ENCODE results near the gene ZBTB1.
"Not testable (repeated sequence)": the region's sequence is repeated elsewhere in the genome, so short reads cannot be mapped to it uniquely, and the experiment has no call there.

ZBTB1 gene

DNA sequence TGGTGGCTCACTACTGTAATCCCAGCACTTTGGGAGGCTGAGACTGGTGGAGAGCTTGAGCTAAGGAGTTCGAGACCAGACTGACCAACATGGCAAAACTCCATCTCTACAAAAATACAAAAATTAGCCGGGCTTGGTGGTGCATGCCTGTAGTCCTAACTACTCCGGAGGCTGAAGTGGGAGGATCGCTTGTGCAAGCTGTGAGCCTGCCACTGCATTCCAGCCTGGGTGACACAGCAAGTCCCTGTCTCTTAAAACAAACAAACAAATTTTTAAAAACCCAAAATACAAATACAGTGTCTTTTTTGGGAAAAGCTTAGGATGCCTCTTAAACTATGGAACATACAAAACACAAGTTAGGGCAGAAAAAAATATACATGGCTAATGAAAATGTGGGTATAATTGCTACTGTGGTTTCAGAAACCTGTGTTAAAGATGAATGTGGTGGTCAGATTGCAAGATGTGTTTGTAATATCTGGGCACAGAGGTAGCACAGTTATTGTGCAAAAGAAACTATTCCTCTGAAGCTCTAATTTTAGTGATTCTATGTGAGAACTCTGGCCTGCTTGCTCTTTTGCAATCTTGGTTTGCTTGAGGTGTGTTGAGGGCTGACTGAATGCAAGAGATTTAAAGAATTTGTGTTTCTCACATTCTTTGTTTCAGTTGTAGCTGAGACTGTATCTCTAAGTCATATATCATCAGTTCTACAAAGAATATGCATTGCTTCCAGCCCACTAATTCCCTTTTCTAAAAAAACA is 32.1 kb downstream of the ZBTB1 start:
- no peak for DNase-seq

DNA sequence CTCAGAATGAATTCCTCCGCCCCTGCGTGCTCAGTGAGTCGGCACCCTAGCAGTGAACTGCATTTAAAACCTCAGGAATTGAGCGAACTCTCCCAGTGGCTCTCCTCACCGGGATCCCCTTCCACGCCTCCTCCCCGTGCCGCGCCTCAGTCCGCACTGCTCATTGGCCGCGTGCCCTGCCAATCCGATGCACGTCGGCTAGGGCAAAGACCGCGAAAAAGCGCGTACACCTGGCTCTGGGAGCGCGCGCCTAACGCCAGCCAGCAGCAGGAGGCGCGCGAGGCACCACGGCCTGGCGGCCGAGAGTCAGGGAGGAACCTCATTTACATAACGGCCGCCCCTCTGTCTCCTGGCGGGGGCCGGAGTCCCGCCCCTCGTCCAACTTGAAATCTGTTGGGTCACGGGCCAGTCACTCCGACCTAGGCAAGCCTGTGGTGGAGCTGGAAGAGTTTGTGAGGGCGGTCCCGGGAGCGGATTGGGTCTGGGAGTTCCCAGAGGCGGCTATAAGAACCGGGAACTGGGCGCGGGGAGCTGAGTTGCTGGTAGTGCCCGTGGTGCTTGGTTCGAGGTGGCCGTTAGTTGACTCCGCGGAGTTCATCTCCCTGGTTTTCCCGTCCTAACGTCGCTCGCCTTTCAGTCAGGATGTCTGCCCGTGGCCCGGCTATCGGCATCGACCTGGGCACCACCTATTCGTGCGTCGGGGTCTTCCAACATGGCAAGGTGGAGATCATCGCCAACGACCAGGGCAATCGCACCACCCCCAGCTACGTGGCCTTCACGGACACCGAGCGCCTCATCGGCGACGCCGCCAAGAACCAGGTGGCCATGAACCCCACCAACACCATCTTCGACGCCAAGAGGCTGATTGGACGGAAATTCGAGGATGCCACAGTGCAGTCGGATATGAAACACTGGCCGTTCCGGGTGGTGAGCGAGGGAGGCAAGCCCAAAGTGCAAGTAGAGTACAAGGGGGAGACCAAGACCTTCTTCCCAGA is 35.9 kb downstream of the ZBTB1 start, which contains the start of gene HSPA2:
Gene HSPA2 (plus strand): TSS at position 534 of the 995 bp plus-strand sequence. CDS start 109 bp downstream, at position 643.
- peak; percentile 95 for DNase-seq

DNA sequence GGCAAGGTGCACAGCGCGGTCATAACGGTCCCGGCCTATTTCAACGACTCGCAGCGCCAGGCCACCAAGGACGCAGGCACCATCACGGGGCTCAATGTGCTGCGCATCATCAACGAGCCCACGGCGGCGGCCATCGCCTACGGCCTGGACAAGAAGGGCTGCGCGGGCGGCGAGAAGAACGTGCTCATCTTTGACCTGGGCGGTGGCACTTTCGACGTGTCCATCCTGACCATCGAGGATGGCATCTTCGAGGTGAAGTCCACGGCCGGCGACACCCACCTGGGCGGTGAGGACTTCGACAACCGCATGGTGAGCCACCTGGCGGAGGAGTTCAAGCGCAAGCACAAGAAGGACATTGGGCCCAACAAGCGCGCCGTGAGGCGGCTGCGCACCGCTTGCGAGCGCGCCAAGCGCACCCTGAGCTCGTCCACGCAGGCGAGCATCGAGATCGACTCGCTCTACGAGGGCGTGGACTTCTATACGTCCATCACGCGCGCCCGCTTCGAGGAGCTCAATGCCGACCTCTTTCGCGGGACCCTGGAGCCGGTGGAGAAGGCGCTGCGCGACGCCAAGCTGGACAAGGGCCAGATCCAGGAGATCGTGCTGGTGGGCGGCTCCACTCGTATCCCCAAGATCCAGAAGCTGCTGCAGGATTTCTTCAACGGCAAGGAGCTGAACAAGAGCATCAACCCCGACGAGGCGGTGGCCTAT is 36.8 kb downstream of the ZBTB1 start:
- DNase-seq = no peak

DNA sequence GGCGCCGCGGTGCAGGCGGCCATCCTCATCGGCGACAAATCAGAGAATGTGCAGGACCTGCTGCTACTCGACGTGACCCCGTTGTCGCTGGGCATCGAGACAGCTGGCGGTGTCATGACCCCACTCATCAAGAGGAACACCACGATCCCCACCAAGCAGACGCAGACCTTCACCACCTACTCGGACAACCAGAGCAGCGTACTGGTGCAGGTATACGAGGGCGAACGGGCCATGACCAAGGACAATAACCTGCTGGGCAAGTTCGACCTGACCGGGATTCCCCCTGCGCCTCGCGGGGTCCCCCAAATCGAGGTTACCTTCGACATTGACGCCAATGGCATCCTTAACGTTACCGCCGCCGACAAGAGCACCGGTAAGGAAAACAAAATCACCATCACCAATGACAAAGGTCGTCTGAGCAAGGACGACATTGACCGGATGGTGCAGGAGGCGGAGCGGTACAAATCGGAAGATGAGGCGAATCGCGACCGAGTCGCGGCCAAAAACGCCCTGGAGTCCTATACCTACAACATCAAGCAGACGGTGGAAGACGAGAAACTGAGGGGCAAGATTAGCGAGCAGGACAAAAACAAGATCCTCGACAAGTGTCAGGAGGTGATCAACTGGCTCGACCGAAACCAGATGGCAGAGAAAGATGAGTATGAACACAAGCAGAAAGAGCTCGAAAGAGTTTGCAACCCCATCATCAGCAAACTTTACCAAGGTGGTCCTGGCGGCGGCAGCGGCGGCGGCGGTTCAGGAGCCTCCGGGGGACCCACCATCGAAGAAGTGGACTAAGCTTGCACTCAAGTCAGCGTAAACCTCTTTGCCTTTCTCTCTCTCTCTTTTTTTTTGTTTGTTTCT is 37.6 kb downstream of the ZBTB1 start:
- no peak for DNase-seq

DNA sequence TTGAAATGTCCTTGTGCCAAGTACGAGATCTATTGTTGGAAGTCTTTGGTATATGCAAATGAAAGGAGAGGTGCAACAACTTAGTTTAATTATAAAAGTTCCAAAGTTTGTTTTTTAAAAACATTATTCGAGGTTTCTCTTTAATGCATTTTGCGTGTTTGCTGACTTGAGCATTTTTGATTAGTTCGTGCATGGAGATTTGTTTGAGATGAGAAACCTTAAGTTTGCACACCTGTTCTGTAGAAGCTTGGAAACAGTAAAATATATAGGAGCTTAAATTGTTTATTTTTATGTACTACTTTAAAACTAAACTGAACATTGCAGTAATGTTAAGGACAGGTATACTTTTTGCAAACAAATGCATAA is 38.2 kb downstream of the ZBTB1 start:
- no peak for DNase-seq

DNA sequence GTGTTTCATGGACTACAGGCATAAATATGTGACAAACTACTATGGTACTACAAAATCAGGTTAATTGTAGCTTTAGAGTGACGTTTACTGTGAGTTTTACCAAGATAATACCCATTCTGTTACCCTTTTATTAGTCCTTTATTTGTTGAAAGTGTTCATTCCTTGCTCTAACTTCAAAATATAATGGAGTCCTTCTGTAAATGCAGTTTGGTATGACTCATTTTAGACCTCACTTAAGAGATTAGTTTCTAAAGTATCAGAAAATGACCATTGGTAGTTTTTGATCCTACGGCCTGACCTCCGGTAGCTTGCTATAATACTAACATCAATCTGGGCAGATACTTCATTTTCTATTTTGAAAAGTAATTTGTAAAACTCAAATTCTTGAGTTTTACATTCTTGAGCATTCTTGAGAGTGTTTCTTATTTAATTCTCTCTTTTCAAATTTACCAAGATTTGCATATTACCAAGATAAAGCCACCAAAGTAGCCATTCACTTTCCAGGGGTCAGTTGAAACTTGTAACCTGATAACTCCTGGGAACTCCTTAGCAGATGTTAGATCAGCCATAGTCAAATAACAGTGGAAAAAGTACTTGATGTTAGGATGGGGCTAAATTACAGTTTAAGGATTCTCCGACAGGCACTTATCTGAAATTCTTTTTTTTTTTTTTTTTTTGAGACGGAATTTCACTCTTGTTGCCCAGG is 40.2 kb downstream of the ZBTB1 start:
- no peak for DNase-seq

DNA sequence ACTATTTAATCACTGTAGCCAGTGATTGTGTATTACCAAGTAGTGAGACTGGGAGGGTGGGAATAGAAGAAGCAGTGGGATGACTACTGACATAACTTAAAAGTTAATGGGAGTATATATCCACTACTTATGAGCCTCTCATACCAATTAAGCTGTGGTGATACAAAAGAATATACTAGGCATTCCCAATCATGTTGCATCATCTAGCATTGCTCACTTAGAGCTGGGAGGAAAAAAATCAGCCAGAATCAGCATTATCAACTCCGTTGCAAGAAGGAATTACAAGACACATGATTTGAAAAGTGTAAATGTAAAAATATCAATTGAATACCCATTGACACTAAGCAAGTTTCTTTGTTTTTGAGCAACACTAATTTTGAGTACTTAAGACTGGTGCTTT is 44.4 kb downstream of the ZBTB1 start:
- DNase-seq = no peak

DNA sequence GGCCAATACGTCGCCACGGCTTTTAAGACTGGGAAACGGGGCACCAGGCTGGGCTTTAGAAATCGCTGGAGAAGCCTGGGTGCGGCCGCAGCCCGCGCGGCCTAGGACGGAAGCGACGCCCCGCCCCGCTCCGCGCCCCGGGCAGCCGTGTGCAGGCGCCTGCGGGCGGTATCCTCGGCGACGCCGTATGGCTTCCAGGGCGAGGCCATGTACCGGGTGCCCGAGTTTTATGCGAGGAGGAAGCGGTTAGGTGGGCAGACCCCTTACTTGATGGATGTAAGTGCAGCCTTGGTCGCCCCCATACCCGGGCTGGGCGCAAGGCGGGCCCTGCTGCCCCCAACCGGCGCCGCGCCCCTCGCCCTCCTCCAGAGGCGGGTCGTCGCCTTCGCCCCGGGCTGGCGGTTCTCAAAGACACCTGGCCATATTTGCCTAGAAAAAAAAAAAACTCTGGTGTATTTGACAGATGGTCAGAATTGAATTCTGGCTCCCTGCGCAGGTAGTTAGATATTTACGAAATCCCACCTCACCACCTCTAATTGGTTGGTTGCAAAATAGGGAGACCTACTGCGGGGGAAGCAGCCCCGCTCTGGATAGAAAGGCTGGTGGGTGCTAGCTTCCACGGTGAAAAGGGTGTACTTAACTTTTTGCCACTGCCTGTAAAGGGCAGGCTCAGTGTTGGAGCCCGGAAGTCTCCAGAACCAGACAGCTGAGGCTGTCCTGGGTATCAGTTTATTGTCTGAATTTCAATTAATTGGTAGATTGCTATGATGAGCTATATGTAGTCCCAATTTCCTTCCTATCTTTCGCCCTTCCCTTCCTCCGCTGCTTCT is 45.4 kb downstream of the ZBTB1 start, which contains the start of gene PPP1R36:
Gene PPP1R36 (plus strand): TSS at position 171 of the 830 bp plus-strand sequence. CDS start 37 bp downstream, at position 208.
- DNase-seq = no peak

DNA sequence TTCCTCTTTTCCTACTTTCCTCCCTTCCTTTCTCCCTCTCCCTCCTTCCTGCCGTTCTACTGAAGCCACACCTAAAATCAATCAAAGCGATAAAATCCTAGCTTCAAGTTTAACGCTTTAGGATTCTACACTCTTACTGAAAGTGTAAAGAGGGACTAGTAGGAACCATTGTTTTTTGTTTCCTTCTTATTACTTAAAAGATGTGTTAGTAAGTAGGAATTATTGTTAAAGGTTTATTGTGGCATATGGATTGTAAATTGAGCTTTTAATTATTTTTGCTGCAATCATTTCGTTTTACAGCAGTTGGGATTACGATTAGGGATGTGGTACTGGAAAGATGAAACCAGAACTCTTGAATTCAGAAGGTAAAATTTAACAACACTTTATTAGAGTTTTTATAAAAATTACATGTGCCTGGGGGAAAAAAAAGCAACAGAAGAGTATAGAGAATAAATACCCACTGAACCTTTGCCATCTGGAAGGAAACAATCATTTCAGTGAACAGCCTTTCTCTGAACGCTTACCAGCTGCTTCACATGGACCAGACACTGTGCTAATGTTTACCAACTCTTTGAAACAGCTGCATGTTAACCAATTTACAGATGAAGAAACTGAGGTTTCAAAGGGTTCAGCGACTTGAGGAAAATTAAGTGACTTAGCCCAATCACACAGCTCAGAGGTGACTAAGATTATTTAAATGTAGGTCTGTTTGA is 46.2 kb downstream of the ZBTB1 start:
- DNase-seq = no peak

DNA sequence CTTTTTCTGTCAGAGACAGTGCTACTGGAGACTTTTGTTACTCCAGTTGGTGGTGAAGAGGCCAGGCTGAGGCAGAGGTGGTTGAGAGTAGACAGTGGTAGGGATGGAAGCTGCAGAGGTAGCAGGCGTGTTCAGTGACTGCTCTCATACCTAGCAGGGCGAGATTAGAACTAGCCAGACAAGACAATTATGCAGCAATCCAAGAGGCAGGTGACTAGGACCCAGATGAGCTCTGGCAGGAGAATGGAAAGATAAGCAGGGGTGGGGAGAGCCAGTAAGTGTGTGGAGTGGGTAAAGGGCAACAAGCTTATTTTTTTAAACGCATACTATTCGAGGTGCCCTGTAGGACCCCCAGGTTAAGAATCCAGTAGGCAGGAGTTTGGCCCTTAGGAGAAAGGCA is 50.0 kb downstream of the ZBTB1 start:
- no peak for DNase-seq

DNA sequence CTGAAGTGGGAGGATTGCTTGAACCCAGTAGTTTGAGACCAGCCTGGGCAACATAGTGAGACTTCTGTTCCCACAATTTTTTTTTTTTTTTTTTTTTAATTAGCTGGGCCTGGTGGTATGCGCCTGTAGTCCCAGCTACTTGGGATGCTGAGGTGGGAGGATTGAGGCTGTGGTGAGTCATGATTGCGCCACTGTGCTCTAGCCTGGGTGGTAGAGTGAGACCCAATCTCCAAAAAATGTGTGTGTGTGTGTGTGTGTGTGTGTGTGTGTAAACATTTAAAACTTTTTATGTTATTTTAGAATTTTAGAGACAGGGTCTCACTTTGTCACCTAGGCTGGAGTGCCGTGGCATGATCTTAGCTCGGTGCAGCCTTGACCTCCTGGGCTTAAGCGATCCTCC is 52.0 kb downstream of the ZBTB1 start:
- DNase-seq = no peak

DNA sequence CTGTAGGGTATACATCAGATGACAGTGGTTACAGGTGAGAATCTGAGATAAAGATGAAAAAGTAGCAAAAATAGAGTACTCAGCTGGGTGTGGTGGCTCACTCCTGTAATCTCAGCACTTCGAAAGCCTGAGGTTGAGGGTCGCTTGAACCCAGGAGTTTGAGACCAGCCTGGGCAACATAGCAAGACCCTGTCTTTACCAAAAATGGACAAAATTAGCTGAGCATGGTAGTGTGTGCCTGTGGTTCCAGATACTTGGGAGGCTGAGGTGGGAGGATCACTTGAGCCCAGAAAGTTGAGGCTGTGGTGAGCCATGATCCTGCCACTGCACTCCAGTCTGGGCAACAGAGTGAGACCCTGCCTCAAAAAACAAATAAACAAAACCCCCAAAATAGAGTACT is 53.6 kb downstream of the ZBTB1 start:
- DNase-seq = not testable (repeated sequence)

DNA sequence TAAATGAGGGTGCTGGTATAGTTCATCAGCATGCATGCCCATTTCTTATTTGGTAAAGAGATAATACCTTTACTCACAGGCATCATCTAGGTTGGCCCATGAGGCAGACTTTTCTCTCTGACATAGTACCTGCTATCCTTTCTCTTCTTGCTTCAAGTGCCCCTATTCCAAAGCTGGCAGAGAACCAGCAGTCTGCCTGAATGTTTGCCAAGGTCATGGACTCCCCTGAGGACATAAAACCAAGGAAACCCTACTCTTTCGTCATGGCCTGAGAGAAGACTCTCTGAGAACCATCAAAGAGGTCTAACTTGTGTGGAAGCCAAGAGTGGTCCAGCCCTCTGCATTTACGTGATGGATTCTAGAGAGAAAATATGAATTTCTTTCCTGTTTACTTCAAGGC is 57.1 kb downstream of the ZBTB1 start:
- DNase-seq = no peak

DNA sequence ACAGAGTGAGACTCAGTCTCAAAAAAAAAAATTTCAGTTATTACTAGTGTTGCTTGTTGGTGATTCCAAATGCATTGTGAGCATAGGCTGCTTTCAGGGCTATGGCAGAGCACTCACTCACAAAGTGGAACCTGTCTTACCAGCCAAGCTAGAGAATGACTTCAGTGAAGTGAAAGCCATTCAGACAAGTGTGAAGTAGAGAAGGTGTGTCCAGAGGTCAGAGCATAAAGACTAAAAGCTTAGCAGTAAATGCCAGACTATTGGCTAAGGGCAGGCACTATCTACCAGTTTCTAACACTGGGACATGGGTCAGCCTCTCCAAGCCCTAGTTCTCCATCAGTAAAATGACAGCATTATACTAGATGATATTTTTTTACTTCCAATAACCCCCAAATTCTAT is 57.9 kb downstream of the ZBTB1 start:
- no peak for DNase-seq

DNA sequence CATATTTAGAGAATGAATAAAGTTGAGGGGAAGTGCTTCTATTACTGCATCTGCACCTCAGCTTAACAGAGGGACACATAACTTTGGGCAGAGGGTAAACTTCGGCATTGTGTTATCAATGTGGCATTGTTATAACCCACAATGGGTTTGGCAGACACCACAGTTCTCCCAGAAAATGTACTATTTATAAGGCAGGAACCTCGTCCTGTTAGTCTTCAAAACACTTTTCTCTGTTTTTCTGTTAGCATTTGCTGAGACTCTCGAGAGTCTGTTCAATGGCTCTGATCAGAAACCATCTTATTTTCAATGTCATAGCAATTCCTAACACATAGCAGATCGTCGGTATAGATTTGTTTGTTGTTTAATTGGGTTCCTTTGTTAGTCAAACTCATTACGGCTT is 59.1 kb downstream of the ZBTB1 start:
- no peak for DNase-seq

DNA sequence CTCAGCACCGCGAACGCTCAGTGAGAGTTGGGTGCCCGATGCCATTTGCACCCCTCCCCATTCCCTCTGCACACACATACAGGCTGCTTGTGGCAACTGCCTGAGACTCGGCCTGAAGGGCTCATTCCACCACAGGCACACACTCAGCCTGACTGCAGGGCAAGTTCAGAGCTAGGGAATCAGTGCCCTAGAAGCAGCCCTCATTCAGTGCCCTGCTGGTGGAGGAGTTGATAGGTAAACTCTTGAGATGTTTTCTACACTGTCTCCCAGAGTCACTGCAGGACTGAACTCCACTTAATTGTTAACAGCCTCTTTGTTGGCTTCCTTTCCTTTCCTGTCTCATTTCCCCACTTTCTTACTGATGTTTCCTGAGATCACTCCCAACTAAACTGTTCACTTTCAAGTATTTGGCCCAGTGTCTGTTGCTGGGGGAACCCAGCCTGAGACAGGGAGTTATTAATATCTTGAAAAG is 62.1 kb downstream of the ZBTB1 start:
- DNase-seq = no peak

DNA sequence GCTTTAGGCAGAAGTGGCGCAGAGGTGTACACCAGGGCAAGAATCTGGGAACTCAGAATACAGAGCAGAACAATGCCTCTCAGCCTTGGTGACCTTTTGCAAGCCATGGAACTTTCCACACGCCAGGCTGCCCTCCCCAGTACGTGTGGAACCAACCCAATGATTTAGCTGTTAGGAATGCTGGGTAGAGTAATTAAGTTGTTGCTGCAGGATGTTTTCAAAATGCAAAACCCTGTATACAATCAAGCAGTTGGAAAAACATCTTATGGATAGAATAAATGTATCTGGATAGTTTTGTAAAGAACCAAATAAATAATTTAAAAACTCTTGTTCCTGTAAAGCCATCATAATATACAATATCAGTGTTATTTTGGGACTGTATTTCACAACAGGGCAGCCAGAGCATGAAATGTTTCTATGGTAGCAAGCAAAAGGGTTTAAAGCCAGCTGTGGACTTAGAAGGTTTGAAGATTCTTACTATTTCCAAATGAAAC is 64.6 kb downstream of the ZBTB1 start:
- DNase-seq = no peak

DNA sequence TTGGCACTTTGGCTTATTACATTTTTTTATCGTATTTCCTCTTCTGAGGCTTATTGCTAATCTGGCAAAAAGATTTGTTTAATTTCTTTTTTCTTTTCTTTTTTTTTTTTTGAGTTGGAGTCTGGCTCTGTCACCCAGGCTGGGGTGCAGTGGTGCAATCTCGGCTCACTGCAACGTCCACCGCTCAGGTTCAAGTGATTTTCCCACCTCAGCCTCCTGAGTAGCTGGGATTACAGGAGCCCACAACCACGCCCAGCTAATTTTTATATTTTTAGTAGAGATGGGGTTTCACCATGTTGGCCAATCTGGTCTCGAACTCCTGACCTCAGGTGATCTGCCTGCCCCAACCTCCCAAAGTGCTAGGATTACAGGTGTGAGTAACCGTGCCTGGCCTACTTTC is 65.1 kb downstream of the ZBTB1 start:
- DNase-seq = not testable (repeated sequence)

DNA sequence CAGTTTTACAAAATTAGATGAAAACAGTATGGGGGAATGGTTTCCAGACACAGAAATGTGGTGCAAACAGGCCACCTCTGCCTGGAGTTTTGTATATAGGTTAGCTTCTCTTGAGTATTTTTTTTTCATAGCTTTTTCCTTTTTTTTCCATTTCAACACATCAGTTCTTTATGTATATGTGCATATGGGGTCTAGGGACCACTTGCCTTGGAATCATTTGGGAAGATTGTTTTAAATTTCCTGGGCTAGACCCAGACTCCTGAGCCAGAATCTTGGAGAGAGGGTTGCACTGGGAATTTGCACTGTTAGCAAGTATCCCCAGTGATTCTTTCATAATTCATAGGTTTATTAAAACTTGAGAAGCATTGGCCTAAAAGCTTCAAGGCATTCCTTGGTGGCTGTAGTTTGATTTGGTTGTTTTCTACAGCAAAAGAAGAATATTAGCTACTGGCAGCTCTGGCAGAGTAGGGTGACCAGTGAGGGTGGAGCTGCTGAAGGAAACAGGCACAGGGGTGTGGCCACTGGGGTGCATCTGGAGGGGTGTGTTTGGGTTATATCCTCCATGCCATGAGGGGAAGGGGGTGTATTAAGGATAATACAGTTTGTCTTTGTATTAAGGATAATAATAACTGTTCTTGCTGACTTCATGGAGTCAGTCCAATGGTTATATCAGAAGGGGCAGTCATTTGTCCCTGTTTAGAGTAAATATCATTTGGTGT is 68.0 kb downstream of the ZBTB1 start:
- DNase-seq = no peak
